HepG2 (cell line): ENCODE data around the gene MIPEP. TPM values are rescaled to one million over a fixed set of nuclear protein-coding genes. Genes with fewer than 3 reads are reported as not detected.

ENCODE experiments used
- NR2F1 ChIP-seq, 2 experiments: fragments of 450-650 bp in 1 of 2; formaldehyde crosslinking in 1 of 2; IDR thresholded peaks; 2 replicates each; pipeline versions ENCODE4 v1.5.0 to v1.6.1; 2016 to 2020; ENCODE audit warnings: mild to moderate bottlenecking in 1 of 2, missing compliant biosample characterization in 1 of 2, missing genetic modification reagents in 1 of 2, moderate library complexity in 1 of 2
- ZNF33A ChIP-seq: sonication (generic); formaldehyde crosslinking; IDR thresholded peaks from 2 replicates; pipeline ENCODE4 v1.5.1; 2020; ENCODE audit warnings: missing genetic modification reagents, mild to moderate bottlenecking, moderate library complexity, borderline replicate concordance
- ZNF446 ChIP-seq: sonication (generic); formaldehyde crosslinking; IDR thresholded peaks from 2 replicates; pipeline ENCODE4 v1.5.0; 2020; ENCODE audit warnings: mild to moderate bottlenecking, missing genetic modification reagents
- ZSCAN20 ChIP-seq: sonication (generic); formaldehyde crosslinking; IDR thresholded peaks from 2 replicates; pipeline ENCODE4 v1.4.0; 2020; ENCODE audit warnings: missing genetic modification reagents, mild to moderate bottlenecking, borderline replicate concordance
- polyA plus RNA-seq, 8 experiments: library from polyadenylated mRNA; depleted of rRNA in 3 of 8; stranded (reverse) in 7 of 8; unstranded in 1 of 8; fragments of >200 nt; fragmentation: Illumina TruSeq in 4 of 8; extraction: Trizol in 4 of 8; gene quantifications; 2 replicates each; pipeline versions ENCODE4 v1.2.1 to v1.2.3, GENCODE V29; 2011 to 2016; ENCODE audit warnings: low read depth in 4 of 8, missing spikeins in 1 of 8, mixed read lengths in 1 of 8; ENCODE audit not compliant: insufficient read depth in 1 of 8
- total RNA-seq, 5 experiments: library from RNA; depleted of rRNA; stranded (reverse); fragments of >200 nt; fragmentation: Illumina TruSeq; extraction: Trizol; gene quantifications; 2 replicates each; pipeline ENCODE4 v1.2.3, GENCODE V29; 2016; ENCODE audit warnings: low read depth in 1 of 5
- TF ChIP-seq, protein P1 (sequence below): sonication (generic); formaldehyde crosslinking; conservative IDR thresholded peaks from 2 replicates; pipeline ENCODE4 v1.8.0; 2022; ENCODE audit warnings: missing genetic modification reagents
- TF ChIP-seq, protein P2 (sequence below), 2 experiments: sonication (generic) in 1 of 2; formaldehyde crosslinking in 1 of 2; IDR thresholded peaks; 2 replicates each; pipeline versions ENCODE4 v1.4.0 to v1.6.1; 2016 to 2020; ENCODE audit warnings: borderline replicate concordance in 1 of 2, low read depth in 1 of 2, mild to moderate bottlenecking in 1 of 2, missing genetic modification reagents in 1 of 2

MIPEP gene
- total and polyA plus RNA-seq, 2 of the 13 experiments (the other 11 are each of a cell fraction or from before 2014, with no cell fraction given): 9.3 to 24.1 TPM

DNA sequence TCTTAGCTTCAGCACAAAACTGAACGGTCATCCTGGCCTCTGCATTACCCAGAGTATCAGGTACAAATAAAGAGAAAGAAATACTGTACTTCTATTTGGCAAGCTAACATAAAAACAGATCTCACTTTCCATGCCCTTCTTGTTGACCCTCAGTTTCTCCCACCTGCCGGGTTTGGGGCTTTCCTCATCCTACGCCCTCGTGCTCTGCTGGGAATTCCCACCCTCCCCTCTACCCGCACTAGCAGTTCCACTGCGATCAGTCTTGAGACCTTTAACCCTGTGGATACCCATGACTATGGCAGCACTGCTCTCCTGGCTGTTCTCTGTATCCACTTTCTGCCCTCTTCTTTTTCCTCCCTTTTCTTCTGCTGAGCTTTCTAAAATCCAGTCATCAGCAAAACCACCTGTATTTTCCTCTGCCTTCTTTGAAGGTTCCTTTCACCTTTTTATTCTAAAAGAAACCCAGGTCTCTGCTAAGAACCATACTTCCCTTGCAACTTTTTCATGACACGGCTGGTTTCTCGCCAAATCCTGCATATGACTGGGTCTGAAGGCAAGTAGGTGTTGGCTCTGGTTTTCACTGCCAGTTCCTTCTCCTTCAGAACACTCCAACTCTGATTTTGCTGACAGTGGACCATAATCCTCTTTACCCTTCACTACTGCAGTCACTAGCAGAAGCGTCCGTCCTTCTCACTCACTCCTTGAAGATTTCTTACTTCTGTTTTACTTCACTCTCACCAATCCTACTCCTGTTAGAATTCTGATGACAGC lies 99.4 kb downstream of the MIPEP start (continued):
- TF ChIP-seq, protein P1, sequence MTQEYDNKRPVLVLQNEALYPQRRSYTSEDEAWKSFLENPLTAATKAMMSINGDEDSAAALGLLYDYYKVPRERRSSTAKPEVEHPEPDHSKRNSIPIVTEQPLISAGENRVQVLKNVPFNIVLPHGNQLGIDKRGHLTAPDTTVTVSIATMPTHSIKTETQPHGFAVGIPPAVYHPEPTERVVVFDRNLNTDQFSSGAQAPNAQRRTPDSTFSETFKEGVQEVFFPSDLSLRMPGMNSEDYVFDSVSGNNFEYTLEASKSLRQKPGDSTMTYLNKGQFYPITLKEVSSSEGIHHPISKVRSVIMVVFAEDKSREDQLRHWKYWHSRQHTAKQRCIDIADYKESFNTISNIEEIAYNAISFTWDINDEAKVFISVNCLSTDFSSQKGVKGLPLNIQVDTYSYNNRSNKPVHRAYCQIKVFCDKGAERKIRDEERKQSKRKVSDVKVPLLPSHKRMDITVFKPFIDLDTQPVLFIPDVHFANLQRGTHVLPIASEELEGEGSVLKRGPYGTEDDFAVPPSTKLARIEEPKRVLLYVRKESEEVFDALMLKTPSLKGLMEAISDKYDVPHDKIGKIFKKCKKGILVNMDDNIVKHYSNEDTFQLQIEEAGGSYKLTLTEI (CRISPR knock-in tag): no peak
- TF ChIP-seq, protein P2, sequence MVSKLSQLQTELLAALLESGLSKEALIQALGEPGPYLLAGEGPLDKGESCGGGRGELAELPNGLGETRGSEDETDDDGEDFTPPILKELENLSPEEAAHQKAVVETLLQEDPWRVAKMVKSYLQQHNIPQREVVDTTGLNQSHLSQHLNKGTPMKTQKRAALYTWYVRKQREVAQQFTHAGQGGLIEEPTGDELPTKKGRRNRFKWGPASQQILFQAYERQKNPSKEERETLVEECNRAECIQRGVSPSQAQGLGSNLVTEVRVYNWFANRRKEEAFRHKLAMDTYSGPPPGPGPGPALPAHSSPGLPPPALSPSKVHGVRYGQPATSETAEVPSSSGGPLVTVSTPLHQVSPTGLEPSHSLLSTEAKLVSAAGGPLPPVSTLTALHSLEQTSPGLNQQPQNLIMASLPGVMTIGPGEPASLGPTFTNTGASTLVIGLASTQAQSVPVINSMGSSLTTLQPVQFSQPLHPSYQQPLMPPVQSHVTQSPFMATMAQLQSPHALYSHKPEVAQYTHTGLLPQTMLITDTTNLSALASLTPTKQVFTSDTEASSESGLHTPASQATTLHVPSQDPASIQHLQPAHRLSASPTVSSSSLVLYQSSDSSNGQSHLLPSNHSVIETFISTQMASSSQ (IDR thresholded peaks at IDR 0.05; ENCODE audit: low read depth): no peak
- TF ChIP-seq, protein P2 (CRISPR knock-in tag; IDR thresholded peaks at IDR 0.05; ENCODE audit: borderline replicate concordance): no peak
- TF ChIP-seq ZNF33A (CRISPR knock-in tag) (no peak), ZNF446 (CRISPR knock-in tag) (no peak), ZSCAN20 (CRISPR knock-in tag) (no peak), NR2F1 (CRISPR knock-in tag; IDR thresholded peaks at IDR 0.05) (no peak)
